B cell (primary cell): ENCODE measurements around the gene APOL2.
"Not testable (repeated sequence)": the region's sequence is repeated elsewhere in the genome, so short reads cannot be mapped to it uniquely, and the experiment has no call there.

Source experiments
- EZH2 ChIP-seq: IDR thresholded peaks from 2 replicates; pipeline ENCODE4 v1.6.1; 2012; ENCODE audit warnings: borderline replicate concordance, low read depth, mild to moderate bottlenecking, moderate library complexity, low read length; ENCODE audit not compliant: insufficient read depth, poor library complexity, severe bottlenecking
- TF ChIP-seq, protein P1 (sequence below): fragments of 200-600 bp; IDR thresholded peaks from one replicate; pipeline ENCODE4 v1.8.0; 2022; ENCODE audit warnings: antibody characterized with exemption, mild to moderate bottlenecking

DNA sequence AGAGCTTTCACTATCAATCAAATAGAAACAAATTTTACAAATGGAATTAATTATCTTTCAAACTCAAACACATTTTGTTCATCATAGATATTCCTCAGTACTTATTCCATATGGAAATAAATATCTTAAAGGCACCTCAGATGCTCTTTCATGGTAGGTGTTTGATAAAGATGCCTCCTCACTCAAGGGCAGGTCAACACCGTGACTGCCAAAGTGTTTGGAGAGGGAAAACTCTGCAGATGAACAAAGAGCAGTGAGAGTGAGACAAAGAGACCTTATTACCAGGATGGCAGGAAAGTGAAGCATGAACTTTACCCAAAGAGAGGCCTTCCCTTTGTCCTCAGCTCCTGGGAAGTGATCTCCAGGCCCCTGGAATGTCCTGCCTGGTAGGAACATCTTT lies 11.0 kb downstream of the APOL2 start:
- TF ChIP-seq, protein P1, sequence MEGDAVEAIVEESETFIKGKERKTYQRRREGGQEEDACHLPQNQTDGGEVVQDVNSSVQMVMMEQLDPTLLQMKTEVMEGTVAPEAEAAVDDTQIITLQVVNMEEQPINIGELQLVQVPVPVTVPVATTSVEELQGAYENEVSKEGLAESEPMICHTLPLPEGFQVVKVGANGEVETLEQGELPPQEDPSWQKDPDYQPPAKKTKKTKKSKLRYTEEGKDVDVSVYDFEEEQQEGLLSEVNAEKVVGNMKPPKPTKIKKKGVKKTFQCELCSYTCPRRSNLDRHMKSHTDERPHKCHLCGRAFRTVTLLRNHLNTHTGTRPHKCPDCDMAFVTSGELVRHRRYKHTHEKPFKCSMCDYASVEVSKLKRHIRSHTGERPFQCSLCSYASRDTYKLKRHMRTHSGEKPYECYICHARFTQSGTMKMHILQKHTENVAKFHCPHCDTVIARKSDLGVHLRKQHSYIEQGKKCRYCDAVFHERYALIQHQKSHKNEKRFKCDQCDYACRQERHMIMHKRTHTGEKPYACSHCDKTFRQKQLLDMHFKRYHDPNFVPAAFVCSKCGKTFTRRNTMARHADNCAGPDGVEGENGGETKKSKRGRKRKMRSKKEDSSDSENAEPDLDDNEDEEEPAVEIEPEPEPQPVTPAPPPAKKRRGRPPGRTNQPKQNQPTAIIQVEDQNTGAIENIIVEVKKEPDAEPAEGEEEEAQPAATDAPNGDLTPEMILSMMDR, result not testable (repeated sequence)
- TF ChIP-seq EZH2, result not testable (repeated sequence)
